Hepatic stellate cell (primary cell): ENCODE data around the gene ADCY10.
"Not testable (repeated sequence)": the region's sequence is repeated elsewhere in the genome, so short reads cannot be mapped to it uniquely, and the experiment has no call there.

Experiments used
- DNase-seq: peaks from one replicate; pipeline ENCODE4 v3.0.0; 2011; ENCODE audit warnings: low spot score

The ADCY10 gene

GRCh38 chr1:167854184-167854583 is 59.8 kb downstream of the ADCY10 start:
- DNase-seq = no peak

GRCh38 chr1:167849666-167850065 is 64.3 kb downstream of the ADCY10 start:
- DNase-seq = no peak

DNA sequence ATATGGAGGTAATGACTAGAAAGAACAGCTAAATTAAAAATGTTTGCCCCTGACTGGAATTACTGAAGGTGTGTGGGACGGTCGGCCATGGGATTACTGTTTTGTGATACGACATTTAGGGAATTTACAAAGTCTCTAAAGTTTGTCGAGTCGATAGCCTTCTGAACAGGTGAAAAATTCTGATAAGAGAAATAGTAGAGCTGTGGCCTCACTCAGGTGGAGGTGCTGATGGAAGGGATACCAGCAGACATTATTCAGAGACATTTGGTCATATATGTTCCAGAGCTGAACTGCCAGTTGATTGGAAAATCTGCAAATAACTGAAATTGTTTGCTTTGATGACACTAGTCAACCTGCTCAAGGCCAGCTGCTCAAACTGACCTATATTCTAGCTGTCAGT is 71.1 kb downstream of the ADCY10 start:
- DNase-seq = no peak

- no peak for DNase-seq
Measured at GRCh38 chr1:167841530-167841929, 72.4 kb downstream of the ADCY10 start.

DNA sequence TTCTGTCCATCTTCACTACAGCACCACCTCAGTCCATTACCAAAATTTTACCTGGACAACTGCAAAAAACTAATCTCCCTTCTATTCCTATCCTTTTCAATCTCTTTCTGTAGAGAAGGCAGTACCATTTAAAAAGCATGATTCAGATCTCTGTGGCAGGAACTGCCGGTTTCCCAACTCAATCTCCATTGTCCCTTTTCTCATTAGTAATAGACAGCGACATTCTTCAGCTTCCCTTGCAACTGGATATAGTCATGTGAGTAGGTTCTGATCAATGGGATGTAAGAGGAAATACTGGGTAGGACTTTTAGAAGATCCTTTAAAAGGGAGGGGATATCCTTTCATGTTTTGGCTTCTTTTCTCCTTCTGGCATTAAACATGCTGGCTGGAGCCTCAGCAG is 74.9 kb downstream of the ADCY10 start:
- no peak for DNase-seq

GRCh38 chr1:167837326-167837725 is 76.6 kb downstream of the ADCY10 start:
- DNase-seq = no peak

DNA sequence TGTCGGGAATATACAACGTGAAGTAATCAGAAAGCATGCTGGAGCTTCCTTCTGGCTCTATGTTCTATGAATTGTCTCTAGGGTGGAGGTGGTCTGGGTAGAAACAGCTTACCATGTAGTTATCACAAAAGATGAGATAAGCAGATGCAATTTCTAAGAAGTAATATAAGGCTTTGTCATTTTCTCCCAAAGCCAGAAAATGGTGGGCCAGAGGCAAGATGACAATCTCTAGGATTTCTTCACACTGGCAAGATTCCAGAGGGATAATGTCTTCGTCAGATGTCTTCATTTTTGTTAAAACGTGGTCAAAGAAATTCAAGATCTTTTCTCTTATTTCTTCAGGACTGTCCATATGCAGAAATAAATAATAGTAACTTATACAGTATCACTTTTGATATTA is 77.7 kb downstream of the ADCY10 start:
- DNase-seq = no peak

DNA sequence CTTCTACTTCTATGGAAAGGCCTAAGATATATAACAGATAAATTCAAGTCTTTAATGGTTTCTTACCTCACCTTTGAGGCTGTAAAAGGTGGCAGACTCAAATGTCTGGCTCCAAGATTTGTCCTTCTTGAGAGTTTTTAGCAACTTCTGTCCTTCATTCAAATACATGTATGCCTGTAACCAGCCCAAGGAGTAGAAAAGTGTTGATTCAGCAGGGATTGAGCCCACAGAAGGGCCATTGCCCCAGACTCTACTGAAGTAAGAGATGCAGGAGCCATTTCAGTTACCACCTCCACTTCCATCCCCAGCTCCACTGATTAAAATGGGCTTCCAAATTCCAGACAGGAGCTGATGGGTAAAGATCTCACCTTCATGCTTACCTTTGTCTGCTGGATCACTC is 80.0 kb downstream of the ADCY10 start:
- DNase-seq = no peak

- no peak for DNase-seq
Measured at GRCh38 chr1:167832693-167833092, 81.2 kb downstream of the ADCY10 start.

GRCh38 chr1:167830668-167831067 is 83.3 kb downstream of the ADCY10 start:
- DNase-seq = not testable (repeated sequence)

- no peak for DNase-seq
Measured at GRCh38 chr1:167829868-167830267, 84.1 kb downstream of the ADCY10 start.

GRCh38 chr1:167826127-167826526 is 87.8 kb downstream of the ADCY10 start:
- no peak for DNase-seq

GRCh38 chr1:167825419-167826079 is 88.4 kb downstream of the ADCY10 start:
- DNase-seq = no peak

GRCh38 chr1:167824163-167824794 is 89.7 kb downstream of the ADCY10 start:
- DNase-seq = no peak

DNA sequence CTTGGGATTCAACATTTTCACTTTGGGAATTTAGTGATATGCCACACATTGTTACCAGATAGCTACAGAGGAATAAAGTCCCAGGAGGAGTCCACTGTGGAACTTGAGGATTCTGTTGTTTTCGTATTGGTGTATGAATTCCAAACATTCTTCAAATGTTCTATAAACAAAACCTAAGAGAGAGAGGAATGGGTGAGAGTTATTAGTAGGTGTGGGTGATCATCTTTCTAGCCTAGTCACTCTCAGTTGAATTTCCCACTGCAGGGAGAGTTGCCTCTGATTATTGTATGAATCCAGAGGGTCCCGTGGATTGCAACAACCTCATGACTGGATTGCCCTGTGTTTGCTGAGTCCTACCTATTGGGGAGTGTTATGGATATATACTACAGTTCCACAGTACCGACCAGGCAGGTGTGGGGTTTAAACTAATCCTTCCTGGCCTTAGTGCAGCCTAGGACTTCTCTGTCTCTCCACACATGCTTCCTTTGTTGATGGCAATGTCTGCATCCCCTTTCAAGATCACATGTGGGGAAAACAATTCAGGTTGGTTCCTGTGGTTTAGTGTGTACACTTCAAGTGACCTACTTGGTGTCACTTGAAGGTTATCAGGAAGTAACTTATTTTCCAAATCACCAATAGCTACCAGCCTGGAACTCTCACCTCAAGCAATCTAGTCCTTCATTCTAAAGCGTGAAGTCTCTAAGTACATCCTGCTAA is 91.8 kb downstream of the ADCY10 start:
- DNase-seq = peak; percentile 12

- DNase-seq = no peak
Measured at GRCh38 chr1:167821356-167821685, 92.6 kb downstream of the ADCY10 start.

- no peak for DNase-seq
Measured at GRCh38 chr1:167820684-167821355, 93.1 kb downstream of the ADCY10 start.

DNA sequence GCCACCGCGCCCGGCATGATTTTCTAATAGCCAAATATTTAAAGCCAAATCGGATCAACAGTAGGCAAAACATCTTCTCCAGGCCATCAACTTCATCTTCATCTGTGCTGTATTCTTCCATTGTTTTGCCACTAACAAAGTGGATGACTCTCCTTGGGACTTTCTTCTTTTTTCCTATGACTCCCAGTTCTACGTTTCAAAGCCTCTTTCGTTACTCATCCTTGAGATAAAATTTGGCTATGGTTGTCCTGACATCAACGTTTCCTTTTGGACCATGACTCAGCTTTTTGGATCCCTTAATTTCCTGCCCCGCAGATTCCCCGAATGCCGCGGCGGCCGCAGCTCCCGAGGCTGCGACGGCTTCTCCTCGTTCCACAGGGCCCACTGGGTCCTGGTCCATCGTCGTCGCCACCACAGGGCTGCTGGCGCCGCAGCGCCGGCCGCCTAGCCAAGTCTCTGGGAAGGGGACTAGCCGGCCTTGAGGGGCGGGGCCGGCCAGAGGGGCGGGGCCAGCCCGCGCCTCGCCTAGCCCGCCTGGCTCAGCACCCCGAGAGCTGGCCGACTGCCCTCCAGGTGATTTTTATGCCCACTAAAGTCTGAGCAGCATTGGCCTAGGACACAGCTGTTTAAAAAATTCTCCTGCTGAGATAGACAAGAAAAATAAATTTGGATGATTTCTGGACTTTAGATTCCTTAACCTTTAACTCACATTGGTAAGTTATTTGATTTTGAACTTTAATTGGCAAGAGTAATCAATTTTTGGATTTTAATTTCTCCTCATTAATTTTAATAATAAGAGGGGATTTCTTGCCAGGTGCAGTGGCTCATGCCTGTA is 93.9 kb downstream of the ADCY10 start:
- DNase-seq = peak; percentile 79

- no peak for DNase-seq
Measured at GRCh38 chr1:167815650-167816049, 98.3 kb downstream of the ADCY10 start.

DNA sequence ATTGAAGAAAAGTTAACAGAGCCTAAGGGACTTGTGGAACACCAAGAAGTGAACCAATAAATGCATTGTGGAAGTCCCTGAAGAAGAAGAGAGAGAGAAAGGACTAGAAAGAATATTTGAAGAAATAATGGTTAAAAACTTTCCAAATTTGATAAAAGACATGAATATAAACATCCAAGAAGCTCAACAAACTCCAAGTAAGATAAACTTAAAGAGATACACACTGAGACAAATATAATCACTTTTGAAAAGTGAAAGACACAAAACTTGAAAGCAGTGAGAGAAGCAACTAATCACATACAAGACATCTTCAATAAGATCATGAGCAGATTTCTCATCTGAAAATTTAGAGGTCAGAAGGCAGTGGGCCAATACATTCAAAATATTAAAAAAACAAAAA is 101.0 kb downstream of the ADCY10 start:
- DNase-seq = no peak

DNA sequence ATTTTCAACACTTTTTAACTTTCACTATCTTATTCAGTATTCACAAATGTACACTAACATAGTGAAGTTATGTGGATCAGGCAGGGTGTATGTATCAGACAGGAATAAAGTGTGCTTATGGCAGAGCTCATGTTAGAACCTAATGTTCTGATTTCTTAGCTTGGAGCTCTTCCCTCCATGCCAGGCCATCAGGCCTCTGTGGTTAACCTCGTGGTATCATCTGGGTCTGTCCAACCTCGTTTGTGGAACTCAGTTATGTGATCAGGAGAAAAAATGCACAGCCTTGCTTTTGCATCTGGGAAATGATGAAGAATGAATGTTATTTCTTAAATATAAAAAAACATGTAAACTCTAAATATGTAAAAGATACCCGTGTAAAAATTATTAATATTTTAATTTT is 105.2 kb downstream of the ADCY10 start:
- DNase-seq = peak; percentile 27

DNA sequence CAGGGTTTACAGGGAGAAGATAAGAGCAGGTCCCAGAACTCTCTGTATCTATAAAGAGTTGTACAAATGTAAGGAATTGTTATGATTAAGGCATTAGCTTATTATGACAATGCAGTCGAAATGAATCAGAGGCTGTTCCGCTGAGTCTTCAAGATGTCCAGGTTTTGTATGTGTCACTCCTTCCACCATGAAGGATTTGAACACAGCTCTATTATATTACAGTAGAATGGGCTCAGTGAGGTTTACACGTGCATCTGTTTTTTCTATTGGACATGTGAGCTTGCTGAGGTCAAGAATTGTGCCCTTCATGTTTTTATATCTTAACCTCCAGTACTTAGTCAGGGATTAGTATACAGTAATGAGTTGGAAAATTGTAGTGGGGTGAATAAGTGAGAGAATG is 105.8 kb downstream of the ADCY10 start:
- peak; percentile 36 for DNase-seq
